ENCODE data around the gene AOC2.
"Not testable (repeated sequence)": the region's sequence is repeated elsewhere in the genome, so short reads cannot be mapped to it uniquely, and the experiment has no call there.

The AOC2 gene

GRCh38 chr17:42855048-42855596, 10.7 kb downstream of the AOC2 start:
- no peak for DNase-seq

GRCh38 chr17:42856093-42856492, 11.7 kb downstream of the AOC2 start:
- DNase-seq, result not testable (repeated sequence)

- not testable (repeated sequence) for DNase-seq
Observed at GRCh38 chr17:42856516-42856915, 12.1 kb downstream of the AOC2 start.

DNA sequence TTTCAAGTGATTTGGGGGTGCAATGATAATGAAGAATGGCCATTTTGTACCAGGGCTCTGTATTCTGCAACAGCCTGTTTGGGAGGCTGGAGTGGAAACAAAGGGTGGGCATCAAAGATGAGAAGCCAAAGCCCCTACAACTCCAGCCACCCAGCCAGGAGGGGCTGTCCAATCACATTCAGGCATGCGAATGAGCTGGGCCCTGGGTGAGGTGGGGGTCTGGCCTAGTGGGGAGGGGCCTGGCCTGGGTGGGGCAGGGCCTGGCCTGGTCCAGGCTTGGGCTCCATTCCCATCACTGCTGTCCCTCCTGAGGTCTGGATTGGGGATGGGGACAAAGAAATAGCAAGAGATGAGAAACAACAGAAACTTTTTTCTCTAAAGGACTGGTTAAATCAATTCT, 13.0 kb downstream of the AOC2 start:
- no peak for DNase-seq

DNA sequence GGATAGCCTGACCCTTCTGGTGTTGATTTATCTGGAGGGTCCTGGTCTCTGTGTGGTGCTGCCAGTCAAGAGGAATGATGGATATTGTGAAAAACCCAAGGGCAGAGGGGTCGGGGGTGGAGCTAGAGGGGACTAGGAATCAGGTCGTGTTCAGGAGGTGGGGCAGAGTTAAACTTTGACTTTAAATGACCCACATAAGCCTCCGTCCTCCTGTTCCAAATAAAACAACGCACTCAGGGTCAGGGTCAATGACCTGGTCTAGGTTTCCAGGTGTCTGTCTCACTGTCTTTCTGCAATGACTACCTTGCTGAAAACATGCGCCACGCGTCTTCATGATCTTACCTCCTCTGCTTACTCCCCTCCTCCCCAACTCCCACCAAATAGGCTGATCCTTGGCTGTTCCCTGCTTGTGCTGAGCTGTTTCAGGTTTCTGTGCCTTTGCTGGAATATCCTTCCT, 21.3 kb downstream of the AOC2 start:
- DNase-seq, result no peak

- no peak for DNase-seq
Observed at GRCh38 chr17:42866216-42866615, 21.8 kb downstream of the AOC2 start.

DNA sequence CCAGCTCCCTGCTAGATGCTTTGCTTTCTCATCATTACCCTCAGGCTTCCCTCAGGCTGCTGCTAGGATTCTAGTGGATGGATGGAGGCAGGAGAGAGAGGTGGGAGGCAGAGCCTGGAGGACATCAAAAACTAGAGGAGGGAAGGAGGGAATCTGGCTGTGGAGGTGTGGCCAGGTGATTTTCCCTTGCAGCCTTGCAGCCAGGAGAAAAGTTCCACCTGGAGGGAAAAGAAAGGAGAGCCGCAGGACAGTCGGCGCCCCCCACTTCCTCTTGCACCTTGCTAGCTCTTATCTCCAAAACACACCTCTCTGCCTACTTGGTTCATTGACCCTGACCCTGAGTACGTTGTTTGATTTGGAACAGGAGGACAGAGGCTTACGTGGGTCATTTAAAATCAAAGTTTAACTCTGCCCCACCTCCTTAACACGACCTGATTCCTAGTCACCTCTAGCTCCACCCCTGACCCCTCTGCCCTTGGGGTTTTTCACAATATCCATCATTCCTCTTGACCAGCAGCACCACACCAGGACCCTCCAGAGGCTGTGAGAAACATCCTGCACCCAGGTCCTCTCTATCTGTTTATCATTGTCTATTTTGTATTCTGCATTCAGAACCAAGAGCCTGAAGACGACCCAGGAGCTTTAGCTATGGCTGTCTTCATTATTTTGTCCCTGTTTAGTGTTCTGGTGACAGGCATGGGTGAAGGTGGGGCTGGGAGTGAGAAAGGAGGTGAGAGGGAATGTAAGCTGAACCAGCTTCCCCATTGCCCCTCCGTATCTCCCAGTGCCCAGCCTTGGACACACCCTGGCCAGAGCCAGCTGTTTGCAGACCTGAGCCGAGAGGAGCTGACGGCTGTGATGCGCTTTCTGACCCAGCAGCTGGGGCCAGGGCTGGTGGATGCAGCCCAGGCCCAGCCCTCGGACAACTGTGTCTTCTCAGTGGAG, 22.5 kb downstream of the AOC2 start:
- no peak for DNase-seq

- DNase-seq, result not testable (repeated sequence)
Observed at GRCh38 chr17:42867694-42868261, 23.4 kb downstream of the AOC2 start.

- no peak for DNase-seq
Observed at GRCh38 chr17:42868338-42868737, 24.0 kb downstream of the AOC2 start.

GRCh38 chr17:42871647-42872046, 27.3 kb downstream of the AOC2 start:
- DNase-seq, result no peak

GRCh38 chr17:42872251-42872965, 28.0 kb downstream of the AOC2 start:
- no peak for DNase-seq

DNA sequence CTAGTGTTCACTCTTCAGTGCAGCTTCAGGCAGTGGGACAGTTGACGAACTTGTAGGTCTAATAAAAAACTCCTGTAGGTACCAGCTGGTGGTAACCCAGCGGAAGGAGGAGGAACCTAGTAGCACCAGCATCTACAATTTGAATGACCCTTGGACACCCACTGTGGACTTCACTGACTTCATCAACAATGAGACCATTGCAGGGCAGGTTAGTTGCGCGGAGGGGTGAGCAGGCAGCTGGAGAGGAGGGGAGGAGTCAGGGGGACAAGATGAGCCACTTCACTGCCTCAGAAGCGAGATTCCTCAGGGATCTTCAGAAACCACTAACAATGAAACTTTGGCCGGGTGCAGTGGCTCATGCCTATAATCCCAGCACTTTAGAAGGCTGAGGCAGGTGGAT, 28.9 kb downstream of the AOC2 start:
- no peak for DNase-seq

DNA sequence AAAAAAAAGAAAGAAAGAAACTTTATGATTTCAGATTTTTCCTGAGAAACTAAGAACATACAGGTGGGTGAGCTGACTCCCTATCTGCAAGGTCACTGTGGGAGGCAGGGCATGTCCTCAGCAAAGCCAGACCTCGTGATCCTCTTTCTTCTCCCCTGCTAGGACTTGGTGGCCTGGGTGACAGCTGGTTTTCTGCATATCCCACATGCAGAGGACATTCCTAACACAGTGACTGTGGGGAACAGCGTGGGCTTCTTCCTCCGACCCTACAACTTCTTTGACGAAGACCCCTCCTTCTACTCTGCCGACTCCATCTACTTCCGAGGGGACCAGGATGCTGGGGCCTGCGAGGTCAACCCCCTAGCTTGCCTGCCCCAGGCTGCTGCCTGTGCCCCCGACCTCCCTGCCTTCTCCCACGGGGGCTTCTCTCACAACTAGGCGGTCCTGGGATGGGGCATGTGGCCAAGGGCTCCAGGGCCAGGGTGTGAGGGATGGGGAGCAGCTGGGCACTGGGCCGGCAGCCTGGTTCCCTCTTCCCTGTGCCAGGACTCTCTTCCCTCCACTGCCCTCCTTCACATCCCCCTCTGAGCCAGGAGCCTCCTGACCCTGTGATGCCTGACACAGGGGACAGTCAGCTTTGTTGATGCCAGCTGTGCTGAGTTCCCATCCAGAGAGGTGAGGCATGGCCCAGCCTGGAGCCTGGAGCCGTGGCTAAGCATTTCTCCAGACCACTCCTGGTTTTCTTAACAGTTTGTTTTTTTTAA, 29.7 kb downstream of the AOC2 start:
- DNase-seq, result not testable (repeated sequence)

GRCh38 chr17:42877037-42877436, 32.7 kb downstream of the AOC2 start:
- DNase-seq, result no peak

- no peak for DNase-seq
Observed at GRCh38 chr17:42878123-42878880, 33.9 kb downstream of the AOC2 start.

- no peak for DNase-seq
Observed at GRCh38 chr17:42878924-42879595, 34.7 kb downstream of the AOC2 start.

GRCh38 chr17:42879596-42879985, 35.2 kb downstream of the AOC2 start:
- DNase-seq, result no peak

DNA sequence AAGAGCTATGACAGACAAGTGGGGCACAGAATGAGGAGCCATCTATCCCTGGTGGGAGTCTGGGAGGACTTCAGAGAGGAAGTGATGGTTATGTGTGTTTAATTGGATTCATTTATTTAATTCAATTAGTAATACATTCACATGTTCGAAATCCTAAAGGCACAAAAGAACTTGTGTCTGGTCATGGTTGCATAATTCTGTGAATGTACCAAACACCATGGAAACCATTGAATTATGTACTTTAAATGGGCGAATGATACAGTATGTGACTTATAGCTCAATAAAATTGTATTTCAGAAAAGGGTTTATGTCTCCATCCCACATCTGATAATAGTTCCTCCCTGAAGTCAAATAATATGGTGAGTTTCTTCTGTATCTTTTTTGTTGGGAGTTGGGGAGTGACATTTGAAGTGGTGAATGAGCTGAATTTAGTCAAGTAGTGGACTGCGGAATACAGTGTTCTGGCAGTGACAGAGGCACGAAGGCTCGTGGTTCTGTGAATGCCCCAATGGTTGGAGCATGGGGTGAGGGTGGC, 36.5 kb downstream of the AOC2 start:
- no peak for DNase-seq

DNA sequence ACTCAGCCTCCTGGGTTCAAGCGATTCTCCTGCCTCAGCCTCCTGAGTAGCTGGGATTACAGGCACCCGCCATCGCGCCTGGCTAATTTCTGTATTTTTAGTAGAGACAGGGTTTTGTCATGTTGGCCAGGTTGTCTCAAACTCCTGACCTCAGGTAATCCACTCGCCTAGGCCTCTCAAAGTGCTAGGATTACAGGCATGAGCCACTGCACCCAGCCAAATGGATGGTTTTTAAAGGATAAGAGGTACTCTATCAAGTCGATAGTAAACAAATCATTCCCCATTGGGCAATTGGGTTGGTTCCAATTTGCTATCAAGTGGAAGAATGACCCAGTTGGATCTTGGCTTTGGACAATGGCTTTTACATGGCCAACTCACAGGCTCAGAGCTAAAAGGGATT, 37.3 kb downstream of the AOC2 start:
- DNase-seq, result not testable (repeated sequence)

DNA sequence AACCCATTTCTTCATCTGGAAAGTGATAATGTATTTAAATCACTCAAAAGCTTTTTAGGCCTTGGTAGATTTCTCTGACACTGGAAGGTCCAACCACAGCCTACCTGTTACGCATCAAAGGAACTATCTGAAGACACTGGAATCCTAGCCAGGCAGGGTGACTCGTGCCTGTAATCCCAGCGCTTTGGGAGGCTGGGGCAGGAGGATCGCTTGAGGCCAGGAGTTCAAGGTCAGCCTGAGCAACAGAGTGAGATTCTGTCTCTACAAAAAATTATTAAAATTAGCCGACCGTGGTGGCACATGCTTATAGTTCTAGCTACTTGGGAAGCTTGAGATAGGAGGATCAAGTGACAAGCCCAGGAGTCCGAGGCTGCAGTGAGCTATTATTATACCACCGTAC, 37.8 kb downstream of the AOC2 start:
- no peak for DNase-seq
